HG02870 (cell line): Measurements from ENCODE around the gene SPATA6.
"Not testable (repeated sequence)": the region's sequence is repeated elsewhere in the genome, so short reads cannot be mapped to it uniquely, and the experiment has no call there.

ENCODE experiments used
- ATAC-seq: cut with Tn5 transposase; IDR thresholded peaks from one replicate; pipeline ENCODE4 v1.9.1; 2021; ENCODE audit warnings: mild to moderate bottlenecking, moderate library complexity; ENCODE audit not compliant: unreplicated experiment

SPATA6 gene

GRCh38 chr1:48471691-48472576 lies at the start of gene SPATA6:
TSS of gene SPATA6 (minus strand) at chr1:48472204. CDS start at chr1:48472008, 196 bp downstream.
- ATAC-seq = peak; percentile 98

- ATAC-seq = not testable (repeated sequence)
Measured at GRCh38 chr1:48519896-48520295, 47.9 kb upstream of the SPATA6 start.

DNA sequence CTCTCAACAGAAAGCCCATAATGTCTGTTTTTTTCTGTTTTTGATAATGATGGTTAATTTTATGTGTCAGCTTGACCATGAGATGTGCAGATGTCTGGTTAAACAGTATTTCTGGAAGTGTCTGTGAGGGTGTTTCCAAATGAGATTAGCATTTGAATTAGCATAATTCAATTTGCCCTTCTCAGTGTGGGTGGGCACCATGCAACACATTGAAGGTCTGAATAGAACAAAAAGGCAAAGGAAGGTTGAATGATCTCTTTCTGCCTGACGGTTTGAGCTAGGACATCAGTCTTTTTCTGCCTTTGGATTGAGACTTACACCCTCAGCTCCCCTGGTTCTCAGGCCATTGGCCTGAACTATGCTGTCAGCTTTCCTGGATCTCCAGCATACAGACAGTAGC lies 34.9 kb upstream of the SPATA6 start:
- no peak for ATAC-seq

GRCh38 chr1:48500541-48501450 lies 28.8 kb upstream of the SPATA6 start:
- no peak for ATAC-seq

DNA sequence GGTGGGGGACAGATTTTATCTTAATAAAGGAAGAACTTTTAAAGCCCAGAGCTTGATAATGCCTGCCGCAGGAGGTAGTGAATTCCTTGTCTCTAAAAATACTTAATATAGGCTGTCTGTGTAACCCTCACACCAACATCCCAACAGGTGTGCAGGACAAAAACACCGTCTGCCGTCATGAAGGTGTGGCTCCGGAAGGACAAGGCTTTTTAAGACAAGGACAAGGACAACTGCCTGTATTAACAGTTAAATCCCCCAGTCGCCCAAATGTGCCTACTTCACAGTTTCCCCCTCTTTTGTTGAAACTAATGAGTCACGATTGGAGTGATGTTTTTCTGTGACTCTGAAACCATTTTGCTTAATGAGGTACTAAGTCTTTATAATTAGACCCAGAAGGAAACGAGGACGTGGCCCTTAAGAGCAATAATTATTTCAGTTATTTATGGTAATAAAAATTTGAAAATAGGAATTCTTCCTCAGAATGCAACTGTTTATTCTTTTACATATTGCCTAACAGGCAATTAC lies 27.3 kb upstream of the SPATA6 start:
- ATAC-seq = no peak

GRCh38 chr1:48498096-48498791 lies 26.2 kb upstream of the SPATA6 start:
- ATAC-seq = peak; percentile 80

GRCh38 chr1:48495911-48496310 lies 23.9 kb upstream of the SPATA6 start:
- ATAC-seq = no peak

- no peak for ATAC-seq
Measured at GRCh38 chr1:48495166-48495565, 23.2 kb upstream of the SPATA6 start.

- ATAC-seq = no peak
Measured at GRCh38 chr1:48493970-48494769, 22.2 kb upstream of the SPATA6 start.

DNA sequence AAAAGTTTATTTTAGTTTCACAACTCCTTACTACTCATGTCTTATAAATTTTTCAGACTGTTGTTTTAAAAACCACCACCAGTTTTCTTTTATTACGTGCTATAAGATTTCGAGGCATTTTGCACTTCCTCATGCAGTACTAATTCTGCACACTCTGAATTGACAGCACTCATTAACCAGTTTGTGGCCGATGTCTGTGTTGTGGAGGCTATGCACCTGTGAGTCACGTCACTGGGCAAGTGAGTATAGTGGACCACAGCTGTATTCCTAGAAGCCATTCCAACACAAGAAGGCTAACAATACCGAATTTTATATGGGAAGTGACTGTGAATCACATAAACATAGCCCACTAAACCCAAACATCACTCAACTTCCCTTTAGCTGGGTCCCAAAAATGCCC lies 21.0 kb upstream of the SPATA6 start:
- no peak for ATAC-seq

GRCh38 chr1:48492392-48492791 lies 20.4 kb upstream of the SPATA6 start:
- ATAC-seq = no peak

DNA sequence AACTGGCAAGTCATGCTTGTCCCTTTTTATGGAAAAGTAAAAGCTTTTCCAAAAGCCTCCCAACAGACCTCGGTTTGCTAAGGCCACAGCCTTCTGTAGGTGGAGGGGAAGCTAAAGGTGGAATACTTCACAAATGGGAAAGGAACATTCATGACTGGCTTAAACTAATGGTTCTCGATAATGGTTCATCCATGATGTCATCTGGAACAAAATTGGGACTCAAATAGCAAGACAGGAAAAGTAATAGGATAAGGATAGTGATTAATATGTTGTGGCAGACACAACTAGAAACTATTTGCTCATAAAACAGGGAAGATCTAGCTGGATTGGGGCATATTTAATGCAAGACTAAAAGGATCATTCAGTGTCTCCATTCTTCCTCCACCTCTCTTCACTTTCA lies 16.7 kb upstream of the SPATA6 start:
- ATAC-seq = no peak

GRCh38 chr1:48480504-48480903 lies 8.5 kb upstream of the SPATA6 start:
- ATAC-seq = no peak

GRCh38 chr1:48480023-48480422 lies 8.0 kb upstream of the SPATA6 start:
- ATAC-seq = not testable (repeated sequence)

- ATAC-seq = no peak
Measured at GRCh38 chr1:48472638-48473037, 634 bp upstream of the SPATA6 start.

DNA sequence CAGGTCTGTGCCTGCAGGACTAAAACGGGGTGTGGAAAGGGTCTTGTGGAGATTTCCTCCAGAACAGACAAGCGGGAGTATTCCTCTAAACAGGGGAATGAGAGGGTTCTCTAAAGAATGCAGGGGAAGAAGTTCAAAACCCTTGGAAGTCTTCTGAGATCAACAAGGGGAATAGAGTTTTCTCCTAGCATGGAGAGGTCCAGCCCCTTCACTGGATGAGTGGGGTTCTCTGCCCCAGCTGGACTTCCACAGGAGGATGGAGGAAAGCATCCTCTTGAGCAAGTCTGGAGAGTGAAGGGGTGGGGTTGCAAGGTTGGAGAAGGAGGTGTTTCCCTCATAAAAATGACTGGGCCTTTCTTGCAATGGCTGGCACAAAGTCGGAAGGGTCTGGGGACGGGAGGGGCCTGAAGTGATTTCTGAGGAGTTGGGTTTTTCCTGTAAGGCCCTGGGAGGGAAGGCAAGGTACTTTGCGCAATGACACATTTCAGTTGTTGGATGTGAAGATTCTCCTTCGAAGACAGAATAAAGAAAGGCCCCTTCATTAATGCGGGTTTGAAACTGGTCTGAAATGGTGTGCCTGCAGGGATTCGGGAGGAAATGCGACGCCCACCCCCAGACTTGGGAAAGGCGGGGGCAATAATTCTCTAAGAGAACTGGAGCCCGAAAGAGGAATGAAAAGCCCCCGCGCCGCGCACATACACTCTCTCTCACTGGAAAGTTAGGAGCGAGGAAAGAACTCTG lies 884 bp downstream of the SPATA6 start:
- ATAC-seq = no peak

- ATAC-seq = no peak
Measured at GRCh38 chr1:48470481-48470855, 1.5 kb downstream of the SPATA6 start.

DNA sequence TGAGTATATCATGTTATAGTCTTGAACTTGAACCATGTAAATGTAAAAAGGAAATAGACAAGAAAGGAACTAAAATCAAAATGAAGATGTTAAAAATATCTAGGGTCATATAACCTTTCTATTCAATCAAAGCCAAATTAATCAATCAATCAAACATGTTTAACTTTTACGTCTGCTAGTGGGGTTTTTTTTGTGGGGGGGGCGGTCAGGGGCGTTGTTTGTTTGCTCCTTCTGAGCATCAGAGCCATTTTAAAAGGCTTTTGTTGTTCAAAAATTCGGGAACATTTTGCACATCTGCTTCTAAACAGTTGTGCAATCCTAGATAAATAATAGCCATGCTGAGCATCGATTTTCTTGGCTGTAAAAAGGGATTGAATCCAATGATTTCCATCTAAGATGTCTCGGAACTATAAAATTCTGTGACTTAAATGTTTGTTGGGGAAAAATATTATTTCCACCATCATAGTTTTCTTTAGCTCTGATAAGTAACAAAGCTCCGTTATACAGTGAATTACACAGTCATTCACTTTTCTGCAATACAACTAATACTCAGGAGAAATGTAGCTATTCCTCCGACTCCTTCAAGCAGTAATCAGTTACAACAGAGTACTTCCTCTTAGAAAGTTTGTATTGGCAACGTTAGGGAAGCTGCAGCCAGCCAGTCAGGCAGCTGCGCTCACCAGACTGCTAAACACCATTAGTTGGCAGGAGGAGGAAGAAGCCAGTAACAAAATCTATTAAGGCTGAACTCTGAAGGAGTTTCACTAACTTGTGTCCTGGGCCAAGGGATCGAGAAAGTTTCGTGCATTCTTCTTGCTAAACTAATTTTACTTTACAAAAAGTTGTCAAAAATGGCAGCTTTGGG lies 2.2 kb downstream of the SPATA6 start:
- no peak for ATAC-seq
